Neural cell (in vitro differentiated cells): ENCODE data around the gene IL15. TPM values are rescaled to one million over a fixed set of nuclear protein-coding genes. Genes with fewer than 3 reads are reported as not detected.

Experiments
- H2AFZ ChIP-seq: fragments of 200-600, 300-800 bp; sonication (generic), shearing (Covaris generic); 2 replicates; pipeline ENCODE4 v1.6.0; 2014; ENCODE audit warnings: low read depth, mild to moderate bottlenecking, antibody characterized with exemption, low read length, moderate library complexity
- H3F3A ChIP-seq: fragments of 200-600 bp; shearing (Covaris generic); 2 replicates; pipeline ENCODE4 v1.6.1; 2016; ENCODE audit warnings: mild to moderate bottlenecking, moderate library complexity, mixed read lengths, antibody characterized with exemption, low read length; ENCODE audit not compliant: insufficient read depth, poor library complexity, severe bottlenecking
- H3K27ac ChIP-seq: fragments of 200-600, 300-800 bp; sonication (generic), shearing (Covaris generic); 2 replicates; pipeline ENCODE4 v1.5.1; 2014; ENCODE audit warnings: mild to moderate bottlenecking, low read length, moderate library complexity
- H3K27me3 ChIP-seq: fragments of 300-800, 200-600 bp; sonication (generic), shearing (Covaris generic); 2 replicates; pipeline ENCODE4 v1.6.0; 2014; ENCODE audit warnings: mild to moderate bottlenecking, low read depth, low read length, moderate library complexity; ENCODE audit not compliant: insufficient read depth
- H3K36me3 ChIP-seq: fragments of 300-800, 200-600 bp; sonication (generic), shearing (Covaris generic); 2 replicates; pipeline ENCODE4 v1.5.1; 2014; ENCODE audit warnings: mild to moderate bottlenecking, antibody characterized with exemption, low read length, moderate library complexity; ENCODE audit not compliant: insufficient read depth
- H3K4me2 ChIP-seq: fragments of 300-800, 200-600 bp; sonication (generic), shearing (Covaris generic); 2 replicates; pipeline ENCODE4 v1.6.0; 2014; ENCODE audit warnings: mild to moderate bottlenecking, low read length
- H3K4me3 ChIP-seq: fragments of 300-800, 200-600 bp; sonication (generic), shearing (Covaris generic); 2 replicates; pipeline ENCODE4 v1.5.1; 2014; ENCODE audit warnings: mild to moderate bottlenecking, low read length, moderate library complexity
- H3K79me2 ChIP-seq: fragments of 200-600 bp; shearing (Covaris generic); replicated peaks from 2 replicates; pipeline ENCODE4 v1.6.0; 2014; ENCODE audit warnings: mild to moderate bottlenecking, low read length, moderate library complexity; ENCODE audit not compliant: insufficient read depth
- H3K9ac ChIP-seq: fragments of 300-800, 200-600 bp; sonication (generic), shearing (Covaris generic); 2 replicates; pipeline ENCODE4 v1.6.1; 2016; ENCODE audit warnings: mild to moderate bottlenecking, low read length, mixed read lengths
- H3K9me2 ChIP-seq: fragments of 200-600 bp; shearing (Covaris generic); 2 replicates; pipeline ENCODE4 v1.6.1; 2016; ENCODE audit warnings: mild to moderate bottlenecking, low read length, mixed read lengths; ENCODE audit not compliant: insufficient read depth
- H3K9me3 ChIP-seq: fragments of 200-600, 300-800 bp; sonication (generic), shearing (Covaris generic); 2 replicates; pipeline ENCODE4 v1.6.1; 2016; ENCODE audit warnings: mild to moderate bottlenecking, mixed run types, low read length, moderate library complexity, mixed read lengths
- H4K20me1 ChIP-seq: fragments of 200-600 bp; shearing (Covaris generic); 2 replicates; pipeline ENCODE4 v1.6.1; 2016; ENCODE audit warnings: mild to moderate bottlenecking, mixed run types; ENCODE audit not compliant: insufficient read depth
- EP300 ChIP-seq: fragments of 450-650 bp; conservative IDR thresholded peaks from 2 replicates; pipeline ENCODE4 v1.6.1; 2014; ENCODE audit warnings: antibody characterized with exemption, mild to moderate bottlenecking, moderate library complexity; ENCODE audit not compliant: poor library complexity, severe bottlenecking
- EZH2 ChIP-seq: fragments of 200-600, 300-800 bp; shearing (Covaris generic), sonication (generic); IDR thresholded peaks from 2 replicates; pipeline ENCODE4 v1.6.1; 2014; ENCODE audit warnings: antibody characterized with exemption, low read length, borderline replicate concordance, mild to moderate bottlenecking; ENCODE audit not compliant: insufficient read depth, poor library complexity, severe bottlenecking
- MXI1 ChIP-seq: fragments of 450-650 bp; conservative IDR thresholded peaks from 2 replicates; pipeline ENCODE4 v1.6.1; 2014; ENCODE audit warnings: antibody characterized with exemption, mild to moderate bottlenecking; ENCODE audit not compliant: poor library complexity, severe bottlenecking
- POLR2AphosphoS5 ChIP-seq: IDR thresholded peaks from 2 replicates; pipeline ENCODE4 v1.6.1; 2012
- RAD21 ChIP-seq: fragments of 450-650 bp; conservative IDR thresholded peaks from 2 replicates; pipeline ENCODE4 v1.6.1; 2014; ENCODE audit warnings: antibody characterized with exemption, mild to moderate bottlenecking, moderate library complexity
- SMC3 ChIP-seq: fragments of 450-650 bp; conservative IDR thresholded peaks from 2 replicates; pipeline ENCODE4 v1.6.1; 2014; ENCODE audit warnings: antibody characterized with exemption, mild to moderate bottlenecking, moderate library complexity; ENCODE audit not compliant: poor library complexity
- TAF1 ChIP-seq: IDR thresholded peaks from 2 replicates; pipeline ENCODE4 v1.6.1; 2012; ENCODE audit warnings: low read depth
- polyA plus RNA-seq: library from polyadenylated mRNA; depleted of rRNA; stranded (reverse); fragments of >200 nt; gene quantifications from 2 replicates; pipeline ENCODE4 v1.2.3, GENCODE V29; 2014
- TF ChIP-seq, protein P1 (sequence below): IDR thresholded peaks from 2 replicates; pipeline ENCODE4 v1.6.1; 2012; ENCODE audit warnings: borderline replicate concordance
- TF ChIP-seq, protein P2 (sequence below): fragments of 450-650 bp; IDR thresholded peaks from 2 replicates; pipeline ENCODE4 v1.5.1; 2014; ENCODE audit warnings: antibody characterized with exemption, mild to moderate bottlenecking, moderate library complexity; ENCODE audit not compliant: poor library complexity, severe bottlenecking

IL15 gene
- polyA plus RNA-seq, 1 donor from 2014 or later: not detected

DNA sequence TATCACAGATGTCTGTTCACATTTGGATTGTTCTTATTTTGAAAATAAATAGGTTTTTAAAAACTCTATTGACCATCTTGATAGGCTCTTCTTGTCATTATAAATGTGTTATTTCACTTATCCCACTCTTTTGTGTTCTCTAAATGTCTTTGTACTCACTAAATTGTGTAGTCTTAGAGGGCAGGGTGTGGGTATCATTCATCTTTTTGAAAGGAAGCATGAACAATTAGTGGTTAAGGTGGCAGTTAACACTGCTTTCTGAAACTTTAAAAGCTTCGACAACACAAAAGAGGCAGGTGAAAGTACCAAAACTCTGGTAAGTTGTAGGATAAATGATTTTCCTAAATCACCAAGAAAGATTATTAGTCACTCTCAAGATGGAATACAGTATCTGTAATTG lies 83.2 kb downstream of the IL15 start:
- Histone ChIP-seq H3K27me3 (no peaks in the 10 kb centered on the region), H3K79me2 (no peaks in the 10 kb centered on the region), H3K27ac (no peak overlapping the region), H4K20me1 (no peaks in the 10 kb centered on the region), H3K9me3 (no peaks in the 10 kb centered on the region), H3K4me2 (no peak overlapping the region), H3K4me3 (no peak overlapping the region), H3K36me3 (no peaks in the 10 kb centered on the region), H3F3A (no peaks in the 10 kb centered on the region), H2AFZ (no peak overlapping the region), H3K9me2 (no peaks in the 10 kb centered on the region), H3K9ac (no peak overlapping the region)
- TF ChIP-seq POLR2AphosphoS5: no peak
- TF ChIP-seq EP300: no peak
- no peak for TF ChIP-seq RAD21
- no peak for TF ChIP-seq EZH2
- TF ChIP-seq MXI1: no peak
- TF ChIP-seq, protein P1, sequence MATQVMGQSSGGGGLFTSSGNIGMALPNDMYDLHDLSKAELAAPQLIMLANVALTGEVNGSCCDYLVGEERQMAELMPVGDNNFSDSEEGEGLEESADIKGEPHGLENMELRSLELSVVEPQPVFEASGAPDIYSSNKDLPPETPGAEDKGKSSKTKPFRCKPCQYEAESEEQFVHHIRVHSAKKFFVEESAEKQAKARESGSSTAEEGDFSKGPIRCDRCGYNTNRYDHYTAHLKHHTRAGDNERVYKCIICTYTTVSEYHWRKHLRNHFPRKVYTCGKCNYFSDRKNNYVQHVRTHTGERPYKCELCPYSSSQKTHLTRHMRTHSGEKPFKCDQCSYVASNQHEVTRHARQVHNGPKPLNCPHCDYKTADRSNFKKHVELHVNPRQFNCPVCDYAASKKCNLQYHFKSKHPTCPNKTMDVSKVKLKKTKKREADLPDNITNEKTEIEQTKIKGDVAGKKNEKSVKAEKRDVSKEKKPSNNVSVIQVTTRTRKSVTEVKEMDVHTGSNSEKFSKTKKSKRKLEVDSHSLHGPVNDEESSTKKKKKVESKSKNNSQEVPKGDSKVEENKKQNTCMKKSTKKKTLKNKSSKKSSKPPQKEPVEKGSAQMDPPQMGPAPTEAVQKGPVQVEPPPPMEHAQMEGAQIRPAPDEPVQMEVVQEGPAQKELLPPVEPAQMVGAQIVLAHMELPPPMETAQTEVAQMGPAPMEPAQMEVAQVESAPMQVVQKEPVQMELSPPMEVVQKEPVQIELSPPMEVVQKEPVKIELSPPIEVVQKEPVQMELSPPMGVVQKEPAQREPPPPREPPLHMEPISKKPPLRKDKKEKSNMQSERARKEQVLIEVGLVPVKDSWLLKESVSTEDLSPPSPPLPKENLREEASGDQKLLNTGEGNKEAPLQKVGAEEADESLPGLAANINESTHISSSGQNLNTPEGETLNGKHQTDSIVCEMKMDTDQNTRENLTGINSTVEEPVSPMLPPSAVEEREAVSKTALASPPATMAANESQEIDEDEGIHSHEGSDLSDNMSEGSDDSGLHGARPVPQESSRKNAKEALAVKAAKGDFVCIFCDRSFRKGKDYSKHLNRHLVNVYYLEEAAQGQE: no peak
- no peak for TF ChIP-seq TAF1
- TF ChIP-seq, protein P2, sequence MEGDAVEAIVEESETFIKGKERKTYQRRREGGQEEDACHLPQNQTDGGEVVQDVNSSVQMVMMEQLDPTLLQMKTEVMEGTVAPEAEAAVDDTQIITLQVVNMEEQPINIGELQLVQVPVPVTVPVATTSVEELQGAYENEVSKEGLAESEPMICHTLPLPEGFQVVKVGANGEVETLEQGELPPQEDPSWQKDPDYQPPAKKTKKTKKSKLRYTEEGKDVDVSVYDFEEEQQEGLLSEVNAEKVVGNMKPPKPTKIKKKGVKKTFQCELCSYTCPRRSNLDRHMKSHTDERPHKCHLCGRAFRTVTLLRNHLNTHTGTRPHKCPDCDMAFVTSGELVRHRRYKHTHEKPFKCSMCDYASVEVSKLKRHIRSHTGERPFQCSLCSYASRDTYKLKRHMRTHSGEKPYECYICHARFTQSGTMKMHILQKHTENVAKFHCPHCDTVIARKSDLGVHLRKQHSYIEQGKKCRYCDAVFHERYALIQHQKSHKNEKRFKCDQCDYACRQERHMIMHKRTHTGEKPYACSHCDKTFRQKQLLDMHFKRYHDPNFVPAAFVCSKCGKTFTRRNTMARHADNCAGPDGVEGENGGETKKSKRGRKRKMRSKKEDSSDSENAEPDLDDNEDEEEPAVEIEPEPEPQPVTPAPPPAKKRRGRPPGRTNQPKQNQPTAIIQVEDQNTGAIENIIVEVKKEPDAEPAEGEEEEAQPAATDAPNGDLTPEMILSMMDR: no peak
- TF ChIP-seq SMC3: no peak

DNA sequence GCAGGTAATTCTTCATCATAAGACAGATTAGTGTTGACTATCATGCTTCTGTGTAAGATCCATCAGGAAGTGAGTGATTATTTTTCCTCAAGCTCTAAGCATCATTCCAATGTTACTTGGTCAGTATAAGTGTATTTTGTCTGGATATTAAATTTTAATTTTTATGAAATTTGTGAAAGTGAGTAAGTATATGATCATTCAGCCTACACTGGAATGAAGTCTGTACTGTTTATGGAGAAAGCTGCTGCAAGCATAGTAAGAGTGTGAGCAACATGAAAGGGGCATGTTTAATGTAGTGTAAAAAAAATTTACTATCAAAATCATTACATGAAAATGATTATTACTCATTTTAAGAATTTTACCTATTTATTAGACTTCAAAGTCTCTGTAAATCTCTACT lies 84.8 kb downstream of the IL15 start:
- Histone ChIP-seq H4K20me1 (no peaks in the 10 kb centered on the region), H3K36me3 (no peaks in the 10 kb centered on the region), H3K9ac (no peak overlapping the region), H2AFZ (no peak overlapping the region), H3K79me2 (no peaks in the 10 kb centered on the region), H3K4me2 (no peak overlapping the region), H3K9me2 (no peaks in the 10 kb centered on the region), H3K27me3 (no peaks in the 10 kb centered on the region), H3K4me3 (no peak overlapping the region), H3K27ac (no peak overlapping the region), H3K9me3 (no peaks in the 10 kb centered on the region), H3F3A (no peaks in the 10 kb centered on the region)
- no peak for TF ChIP-seq SMC3
- TF ChIP-seq MXI1: no peak
- TF ChIP-seq, protein P2: no peak
- TF ChIP-seq RAD21: no peak
- no peak for TF ChIP-seq EZH2
- TF ChIP-seq EP300: no peak
- TF ChIP-seq POLR2AphosphoS5: no peak
- TF ChIP-seq TAF1: no peak
- TF ChIP-seq, protein P1: no peak
